Stomach (tissue), 9 donors: ENCODE measurements around the gene RNASE11. TPM values are rescaled to one million over a fixed set of nuclear protein-coding genes. Genes with fewer than 3 reads are reported as not detected.
"Not testable (repeated sequence)": the region's sequence is repeated elsewhere in the genome, so short reads cannot be mapped to it uniquely, and the experiment has no call there.

ENCODE experiments used
- DNase-seq, 2 donors: peaks; one replicate each; pipeline versions ENCODE4 v3.0.0 to v3.0.0-alpha.2; 2013 to 2019
- H3K27ac ChIP-seq, 5 donors: fragments of 200-600 bp in 4 of 5; sonication (generic) in 4 of 5; one replicate each; pipeline ENCODE4 v1.5.1; 2013 to 2019; ENCODE audit warnings: mild to moderate bottlenecking in 1 of 5, moderate library complexity in 1 of 5
- H3K27me3 ChIP-seq, 3 donors: fragments of 200-600 bp; sonication (generic); one replicate each; pipeline ENCODE4 v1.5.1; 2017 to 2019; ENCODE audit warnings: mixed run types in 1 of 3
- H3K36me3 ChIP-seq, 4 donors: fragments of 200-600 bp; sonication (generic); 1 replicate in 3 of 4; 2 replicates in 1 of 4; pipeline ENCODE4 v1.5.1; 2016 to 2019
- H3K4me1 ChIP-seq, 4 donors: fragments of 200-600 bp; sonication (generic); one replicate each; pipeline ENCODE4 v1.5.1; 2016 to 2019
- H3K4me3 ChIP-seq, 4 donors: fragments of 200-600 bp; sonication (generic) in 3 of 4; one replicate each; pipeline ENCODE4 v1.5.1; 2016 to 2019; ENCODE audit warnings: mild to moderate bottlenecking in 1 of 4
- H3K9me3 ChIP-seq, 4 donors: fragments of 200-600 bp; sonication (generic); one replicate each; pipeline ENCODE4 v1.5.1; 2016 to 2019
- CTCF ChIP-seq, 7 experiments: fragments of 450-650 bp in 4 of 7; fragments of 200-600 bp in 3 of 7; sonication (generic) in 3 of 7; IDR thresholded peaks; one replicate each; pipeline ENCODE4 v1.5.1; 2016 to 2019; ENCODE audit warnings: antibody characterized with exemption in 7 of 7, control low read depth in 2 of 7, mild to moderate bottlenecking in 1 of 7
- EP300 ChIP-seq: sonication (generic); formaldehyde crosslinking; IDR thresholded peaks from one replicate; pipeline ENCODE4 v1.6.1; 2017; ENCODE audit warnings: antibody characterized with exemption
- POLR2A ChIP-seq, 4 donors: fragments of 450-650 bp; IDR thresholded peaks; one replicate each; pipeline ENCODE4 v1.6.1; 2016; ENCODE audit warnings: antibody characterized with exemption in 4 of 4, control low read depth in 2 of 4, mild to moderate bottlenecking in 1 of 4, moderate library complexity in 1 of 4
- POLR2AphosphoS5 ChIP-seq, 3 donors: sonication (generic); formaldehyde crosslinking; IDR thresholded peaks; one replicate each; pipeline ENCODE4 v1.6.1; 2016; ENCODE audit warnings: antibody characterized with exemption in 3 of 3
- WGBS, 5 donors: extraction: QIAGEN DNeasy Blood & Tissue Kit in 3 of 5; methylation state at CpG; one replicate each; pipeline versions ENCODE4 v1.1.5 to v1.1.7; 2013 to 2018; 5-methylcytosine and 5-hydroxymethylcytosine counted together
- intact Hi-C: fragments of 100-400 bp; cut with DNase I; formaldehyde crosslinking; loops from one replicate; pipeline ENCODE4 v1.15.1; 2023; ENCODE audit warnings: low total_unique reads
- polyA plus RNA-seq, 3 donors: library from polyadenylated mRNA; stranded (reverse); fragments of 200-250 nt; gene quantifications; one replicate each; pipeline ENCODE4 v1.2.3, GENCODE V29; 2013
- total RNA-seq, 5 donors: library from RNA; depleted of rRNA; stranded (reverse); fragments of >200 nt; gene quantifications; one replicate each; pipeline versions ENCODE4 v1.1.0 to v1.2.3, GENCODE V29; 2014 to 2016
- donor health status: healthy with polysubstance abuse.
- donor health status: Bipolar disorder and iron deficiency.
- donor health status: healthy.

Gene RNASE11
- total and polyA plus RNA-seq, 8 donors = not detected

GRCh38 chr14:20580242-20580641, 7.6 kb downstream of the RNASE11 start:
- Histone ChIP-seq H3K9me3 (no peaks in the 10 kb centered on the region), H3K4me3 (no peak overlapping the region), H3K36me3 (no peaks in the 10 kb centered on the region), H3K27me3 (no peaks in the 10 kb centered on the region), H3K4me1 (no peaks in the 10 kb centered on the region), H3K27ac (no peak overlapping the region)
- WGBS, 5 donors = 54 to 79% (median 72%) methylated on average over 4 of the region's 4 CpGs
- no peak for DNase-seq
- TF ChIP-seq POLR2AphosphoS5 (IDR thresholded peaks at IDR 0.05) (no peak), POLR2A (IDR thresholded peaks at IDR 0.05) (no peak), CTCF (IDR thresholded peaks at IDR 0.05) (no peak), EP300 (no peak)
- intact Hi-C loops = no loop called here

GRCh38 chr14:20578784-20579502, 8.9 kb downstream of the RNASE11 start:
- H3K9me3 ChIP-seq = no peaks in the 10 kb centered on the region
- TF ChIP-seq EP300 (no peak), POLR2A (IDR thresholded peaks at IDR 0.05) (no peak), CTCF (IDR thresholded peaks at IDR 0.05) (no peak), POLR2AphosphoS5 (IDR thresholded peaks at IDR 0.05) (no peak)
- intact Hi-C loops = no loop called here
- no peaks in the 10 kb centered on the region for H3K27me3 ChIP-seq
- H3K27ac ChIP-seq = no peak overlapping the region
- 74 to 78% (median 76%) methylated on average over 14 of the region's 14 CpGs for WGBS, 5 donors
- no peak for DNase-seq
- H3K36me3 ChIP-seq = no peaks in the 10 kb centered on the region
- no peaks in the 10 kb centered on the region for H3K4me1 ChIP-seq
- no peak overlapping the region for H3K4me3 ChIP-seq

GRCh38 chr14:20578325-20578724, 9.5 kb downstream of the RNASE11 start:
- Histone ChIP-seq H3K27ac (no peak overlapping the region), H3K27me3 (no peaks in the 10 kb centered on the region), H3K36me3 (no peaks in the 10 kb centered on the region), H3K4me1 (no peaks in the 10 kb centered on the region), H3K9me3 (no peaks in the 10 kb centered on the region), H3K4me3 (no peak overlapping the region)
- TF ChIP-seq POLR2AphosphoS5 (IDR thresholded peaks at IDR 0.05) = no peak
- WGBS, 5 donors = 59 to 83% (median 66%) methylated on average over 3 of the region's 3 CpGs
- DNase-seq = no peak
- intact Hi-C loops = no loop called here

GRCh38 chr14:20572382-20572990, 15.3 kb downstream of the RNASE11 start:
- H3K27ac ChIP-seq, H3K36me3 ChIP-seq, H3K4me1 ChIP-seq, H3K27me3 ChIP-seq, DNase-seq, H3K4me3 ChIP-seq, intact Hi-C loops: not testable (repeated sequence)
- H3K9me3 ChIP-seq = peaks cover 0 to 22% (median 21%) of the 10 kb centered on the region in 4 donors
- WGBS, 5 donors = 62 to 79% (median 71%) methylated on average over 4 of the region's 4 CpGs

GRCh38 chr14:20570720-20571119, 17.1 kb downstream of the RNASE11 start:
- H3K36me3 ChIP-seq, intact Hi-C loops, H3K4me1 ChIP-seq, H3K4me3 ChIP-seq, H3K27ac ChIP-seq, DNase-seq, H3K27me3 ChIP-seq: not testable (repeated sequence)
- WGBS, 5 donors = 40 to 94% (median 91%) methylated on average over 1 of the region's 1 CpG
- H3K9me3 ChIP-seq = peaks cover 0 to 22% (median 21%) of the 10 kb centered on the region in 4 donors

- H3K27ac ChIP-seq, H3K4me1 ChIP-seq, intact Hi-C loops, DNase-seq, H3K4me3 ChIP-seq, H3K36me3 ChIP-seq, H3K27me3 ChIP-seq: not testable (repeated sequence)
- 86 to 99% (median 92%) methylated on average over 2 of the region's 2 CpGs for WGBS, 5 donors
- H3K9me3 ChIP-seq = peaks cover 0 to 22% (median 21%) of the 10 kb centered on the region in 4 donors
These were observed 17.9 kb downstream of the RNASE11 start for GRCh38 chr14:20569865-20570264.
